Peyer's patch (tissue), 4 donors: Measurements from ENCODE around the gene UGT1A6. TPM values are rescaled to one million over a fixed set of nuclear protein-coding genes. Genes with fewer than 3 reads are reported as not detected.

Experiments used
- DNase-seq, 3 donors: peaks; one replicate each; pipeline ENCODE4 v3.0.0-alpha.2; 2017 to 2019
- H3K27ac ChIP-seq, 4 donors: fragments of 200-600 bp; sonication (generic); one replicate each; pipeline ENCODE4 v1.5.1; 2016 to 2019
- H3K27me3 ChIP-seq, 2 donors: fragments of 200-600 bp; sonication (generic); one replicate each; pipeline ENCODE4 v1.5.1; 2019
- H3K36me3 ChIP-seq, 3 donors: fragments of 200-600 bp; sonication (generic); one replicate each; pipeline ENCODE4 v1.5.1; 2016 to 2019
- H3K4me1 ChIP-seq, 4 donors: fragments of 200-600 bp; sonication (generic); one replicate each; pipeline ENCODE4 v1.5.1; 2016 to 2019
- H3K4me3 ChIP-seq, 4 donors: fragments of 200-600 bp; sonication (generic); 1 replicate in 3 of 4; 2 replicates in 1 of 4; pipeline ENCODE4 v1.5.1; 2016 to 2019; ENCODE audit warnings: mild to moderate bottlenecking in 1 of 4
- H3K9me3 ChIP-seq, 4 donors: fragments of 200-600 bp; sonication (generic); one replicate each; pipeline ENCODE4 v1.5.1; 2016 to 2019; ENCODE audit warnings: mild to moderate bottlenecking in 1 of 4
- POLR2A ChIP-seq, 2 donors: fragments of 450-650 bp; IDR thresholded peaks; one replicate each; pipeline ENCODE4 v1.5.1; 2017; ENCODE audit warnings: antibody characterized with exemption in 2 of 2, mild to moderate bottlenecking in 2 of 2, moderate library complexity in 2 of 2
- total RNA-seq, 4 donors: library from RNA; depleted of rRNA; stranded (reverse); fragments of >200 nt; gene quantifications; one replicate each; pipeline ENCODE4 v1.1.0, GENCODE V29; 2016
- TF ChIP-seq, protein P1 (sequence below), 6 experiments: fragments of 450-650 bp in 4 of 6; fragments of 200-600 bp in 2 of 6; sonication (generic) in 1 of 6; IDR thresholded peaks; one replicate each; pipeline ENCODE4 v1.5.1; 2017 to 2019; ENCODE audit warnings: antibody characterized with exemption in 6 of 6, mild to moderate bottlenecking in 3 of 6, moderate library complexity in 1 of 6

The UGT1A6 gene
- total RNA-seq, 4 donors from 2014 or later: 37.7 to 57.4 (median 46.0) TPM; not detected in 1

DNA sequence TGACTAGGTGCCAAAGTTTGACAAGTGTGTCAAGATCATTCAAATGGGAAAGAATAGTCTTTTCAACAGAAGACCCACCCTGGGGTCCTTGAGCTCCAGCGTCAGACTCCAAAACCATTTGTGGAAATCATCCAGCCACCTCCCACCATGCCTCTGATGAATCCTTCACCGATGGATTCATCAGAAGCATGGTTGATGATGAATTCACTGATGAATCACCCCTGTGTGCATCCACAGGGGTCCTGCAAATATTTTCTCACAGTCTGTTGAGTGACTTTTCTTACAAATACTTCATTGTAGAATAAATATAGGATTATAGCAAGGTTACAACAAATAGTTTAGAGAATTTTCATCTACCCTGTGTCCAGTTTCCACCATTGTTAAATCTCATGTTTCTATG is 16.6 kb upstream of the UGT1A6 start:
- Histone ChIP-seq H3K36me3 (no peaks in the 10 kb centered on the region), H3K27ac (no peak overlapping the region), H3K9me3 (no peaks in the 10 kb centered on the region), H3K4me3 (no peak overlapping the region), H3K4me1 (no peaks in the 10 kb centered on the region), H3K27me3 (no peaks in the 10 kb centered on the region)
- DNase-seq: no peak
- TF ChIP-seq, protein P1, sequence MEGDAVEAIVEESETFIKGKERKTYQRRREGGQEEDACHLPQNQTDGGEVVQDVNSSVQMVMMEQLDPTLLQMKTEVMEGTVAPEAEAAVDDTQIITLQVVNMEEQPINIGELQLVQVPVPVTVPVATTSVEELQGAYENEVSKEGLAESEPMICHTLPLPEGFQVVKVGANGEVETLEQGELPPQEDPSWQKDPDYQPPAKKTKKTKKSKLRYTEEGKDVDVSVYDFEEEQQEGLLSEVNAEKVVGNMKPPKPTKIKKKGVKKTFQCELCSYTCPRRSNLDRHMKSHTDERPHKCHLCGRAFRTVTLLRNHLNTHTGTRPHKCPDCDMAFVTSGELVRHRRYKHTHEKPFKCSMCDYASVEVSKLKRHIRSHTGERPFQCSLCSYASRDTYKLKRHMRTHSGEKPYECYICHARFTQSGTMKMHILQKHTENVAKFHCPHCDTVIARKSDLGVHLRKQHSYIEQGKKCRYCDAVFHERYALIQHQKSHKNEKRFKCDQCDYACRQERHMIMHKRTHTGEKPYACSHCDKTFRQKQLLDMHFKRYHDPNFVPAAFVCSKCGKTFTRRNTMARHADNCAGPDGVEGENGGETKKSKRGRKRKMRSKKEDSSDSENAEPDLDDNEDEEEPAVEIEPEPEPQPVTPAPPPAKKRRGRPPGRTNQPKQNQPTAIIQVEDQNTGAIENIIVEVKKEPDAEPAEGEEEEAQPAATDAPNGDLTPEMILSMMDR (IDR thresholded peaks at IDR 0.05): no peak
- no peak for TF ChIP-seq POLR2A (IDR thresholded peaks at IDR 0.05)

DNA sequence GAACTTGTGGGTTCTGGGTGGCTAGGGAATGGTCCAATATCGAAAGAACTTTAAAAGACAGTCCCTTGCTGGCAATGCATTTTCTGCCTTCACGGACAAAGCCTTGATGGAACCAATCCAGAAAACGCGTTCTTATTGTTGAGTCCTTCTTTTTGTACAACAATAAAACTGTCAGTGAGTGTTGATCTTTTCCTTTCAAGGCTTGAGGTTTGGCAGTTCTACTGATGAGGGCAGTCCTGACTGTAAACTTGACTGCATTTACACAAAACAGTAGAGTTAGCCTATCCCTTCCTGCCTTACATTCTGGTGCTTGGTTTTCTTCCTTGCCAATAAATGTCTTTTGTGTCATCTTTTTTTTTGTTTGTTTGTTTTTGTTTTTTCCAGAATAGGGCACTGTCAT is 13.5 kb upstream of the UGT1A6 start:
- Histone ChIP-seq H3K4me1 (no peaks in the 10 kb centered on the region), H3K36me3 (no peaks in the 10 kb centered on the region), H3K27me3 (no peaks in the 10 kb centered on the region), H3K9me3 (no peaks in the 10 kb centered on the region), H3K4me3 (no peak overlapping the region), H3K27ac (no peak overlapping the region)
- TF ChIP-seq, protein P1 (IDR thresholded peaks at IDR 0.05): no peak
- no peak for TF ChIP-seq POLR2A (IDR thresholded peaks at IDR 0.05)
- no peak for DNase-seq

DNA sequence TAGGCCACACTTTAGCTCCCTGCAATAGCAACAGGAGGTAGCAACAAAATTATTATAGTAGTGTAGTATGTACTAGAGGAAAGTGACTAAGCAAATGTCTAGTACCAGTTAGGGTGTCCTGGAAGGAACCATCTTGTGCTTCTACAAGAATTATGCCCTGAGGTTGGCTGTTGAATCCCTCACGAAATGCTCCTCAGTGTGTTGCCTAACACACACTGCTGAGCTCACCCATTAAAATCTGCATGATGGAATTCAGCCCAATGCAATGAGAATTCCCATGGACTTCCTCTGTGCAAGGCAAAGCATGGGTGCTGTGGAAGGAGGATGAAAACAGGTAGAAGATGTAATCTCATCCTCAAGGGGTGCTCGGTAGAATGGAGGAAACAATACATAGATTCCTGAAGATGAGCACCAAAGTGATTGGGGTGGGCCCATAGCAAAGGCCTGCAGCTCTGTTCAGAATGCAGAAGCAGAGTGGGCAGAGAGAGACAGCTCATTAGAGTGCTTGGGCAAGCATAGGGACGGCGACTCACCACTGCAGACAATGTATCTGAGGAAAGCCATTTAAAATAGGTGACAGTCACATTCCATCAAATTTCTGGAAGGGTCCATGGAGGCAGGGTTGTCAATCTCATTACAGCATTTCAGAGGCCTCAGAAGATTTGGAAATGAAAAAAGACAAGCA is 12.2 kb upstream of the UGT1A6 start:
- H3K4me3 ChIP-seq: no peak overlapping the region
- no peaks in the 10 kb centered on the region for H3K36me3 ChIP-seq
- DNase-seq: no peak
- H3K9me3 ChIP-seq: no peaks in the 10 kb centered on the region
- TF ChIP-seq, protein P1 (IDR thresholded peaks at IDR 0.05): no peak
- TF ChIP-seq POLR2A (IDR thresholded peaks at IDR 0.05): no peak
- no peaks in the 10 kb centered on the region for H3K27me3 ChIP-seq
- peaks cover 0 to 5% (median 0%) of the 10 kb centered on the region in 4 donors for H3K4me1 ChIP-seq
- H3K27ac ChIP-seq: no peak overlapping the region

DNA sequence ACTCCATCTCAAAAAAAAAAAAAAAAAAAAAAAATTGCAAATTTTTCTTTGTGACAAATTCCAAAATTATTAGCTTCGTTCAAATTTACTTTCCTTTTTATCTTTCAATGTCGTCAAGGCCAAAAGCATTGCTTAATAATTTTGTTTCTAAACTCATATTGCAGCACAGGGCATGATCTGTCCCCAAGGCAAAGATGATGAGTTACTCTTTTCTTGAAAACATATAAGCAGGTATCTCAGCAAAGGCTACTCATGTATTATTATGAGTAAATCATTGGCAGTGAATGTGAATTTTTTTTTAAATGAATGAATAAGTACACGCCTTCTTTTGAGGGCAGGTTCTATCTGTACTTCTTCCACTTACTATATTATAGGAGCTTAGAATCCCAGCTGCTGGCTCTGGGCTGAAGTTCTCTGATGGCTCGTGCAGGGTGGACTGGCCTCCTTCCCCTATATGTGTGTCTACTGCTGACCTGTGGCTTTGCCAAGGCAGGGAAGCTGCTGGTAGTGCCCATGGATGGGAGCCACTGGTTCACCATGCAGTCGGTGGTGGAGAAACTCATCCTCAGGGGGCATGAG is 11.1 kb upstream of the UGT1A6 start, which contains the start of gene UGT1A7:
Gene UGT1A7 (plus strand): TSS at position 381 of the 579 bp plus-strand sequence. CDS start 37 bp downstream, at position 418.
- H3K4me1 ChIP-seq: peaks cover 0 to 5% (median 0%) of the 10 kb centered on the region in 4 donors
- H3K36me3 ChIP-seq: no peaks in the 10 kb centered on the region
- TF ChIP-seq, protein P1 (IDR thresholded peaks at IDR 0.05): no peak
- TF ChIP-seq POLR2A (IDR thresholded peaks at IDR 0.05): no peak
- H3K27ac ChIP-seq: no peak within 1 kb of the TSS
- no peak within 1 kb of the TSS for H3K4me3 ChIP-seq
- DNase-seq: no peak
- no peaks in the 10 kb centered on the region for H3K9me3 ChIP-seq
- H3K27me3 ChIP-seq: no peaks in the 10 kb centered on the region

DNA sequence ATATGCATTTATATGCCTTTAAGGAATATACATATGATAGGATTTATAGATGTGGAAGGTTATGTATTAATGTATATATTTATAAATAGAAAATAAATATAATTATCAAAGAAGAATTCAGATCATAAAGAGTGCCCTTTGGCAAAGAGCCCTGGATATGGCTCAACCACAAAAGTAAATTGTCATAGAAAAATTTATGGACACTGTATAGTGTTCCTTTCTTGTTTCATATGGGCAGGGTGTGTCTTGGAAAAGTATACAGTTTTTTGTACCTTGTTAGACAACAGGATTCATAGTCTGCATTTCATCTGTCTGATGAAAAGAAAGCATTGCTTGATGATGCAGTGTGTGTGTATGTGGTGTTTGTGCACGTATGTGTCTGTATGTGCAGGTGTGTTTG is 8.1 kb upstream of the UGT1A6 start:
- DNase-seq: no peak
- Histone ChIP-seq H3K9me3 (no peaks in the 10 kb centered on the region), H3K27ac (no peak overlapping the region), H3K27me3 (no peaks in the 10 kb centered on the region), H3K4me1 (peaks cover 0 to 11% (median 0%) of the 10 kb centered on the region in 4 donors), H3K36me3 (no peaks in the 10 kb centered on the region), H3K4me3 (no peak overlapping the region)
- no peak for TF ChIP-seq POLR2A (IDR thresholded peaks at IDR 0.05)
- TF ChIP-seq, protein P1 (IDR thresholded peaks at IDR 0.05): no peak
